ENCODE results near the gene ARID3A.

The ARID3A gene

GRCh38 chr19:964761-965694 is 39.2 kb downstream of the ARID3A start:
- DNase-seq = no peak

GRCh38 chr19:966485-967088 is 40.8 kb downstream of the ARID3A start:
- DNase-seq = no peak

- DNase-seq = no peak
These were observed 44.9 kb downstream of the ARID3A start for GRCh38 chr19:970695-971094.

GRCh38 chr19:971795-972194 is 46.0 kb downstream of the ARID3A start:
- no peak for DNase-seq

GRCh38 chr19:972281-972680 is 46.4 kb downstream of the ARID3A start:
- DNase-seq = no peak

- no peak for DNase-seq
These were observed 48.1 kb downstream of the ARID3A start for GRCh38 chr19:973726-974563.

- DNase-seq = no peak
These were observed 48.9 kb downstream of the ARID3A start for GRCh38 chr19:974564-975257.

- DNase-seq = no peak
These were observed 50.6 kb downstream of the ARID3A start for GRCh38 chr19:976476-976875.

- DNase-seq = no peak
These were observed 51.2 kb downstream of the ARID3A start for GRCh38 chr19:977058-977464.

- DNase-seq = no peak
These were observed 53.5 kb downstream of the ARID3A start for GRCh38 chr19:979318-979741.

- DNase-seq = no peak
These were observed 54.5 kb downstream of the ARID3A start for GRCh38 chr19:980133-980998.

- peak; percentile 43 for DNase-seq
These were observed 56.8 kb downstream of the ARID3A start for GRCh38 chr19:982567-983170.

- DNase-seq = peak; percentile 90
These were observed 58.5 kb downstream of the ARID3A start, which contains the start of gene WDR18 for GRCh38 chr19:984165-984967. WDR18 (plus strand) TSS chr19:984345; CDS start chr19:984354, 9 bp downstream.

GRCh38 chr19:986083-986482 is 60.2 kb downstream of the ARID3A start:
- DNase-seq = no peak

- DNase-seq = no peak
These were observed 62.2 kb downstream of the ARID3A start for GRCh38 chr19:988081-988480.

- DNase-seq = no peak
These were observed 62.7 kb downstream of the ARID3A start for GRCh38 chr19:988510-988909.

GRCh38 chr19:989381-990081 is 63.7 kb downstream of the ARID3A start:
- no peak for DNase-seq

- no peak for DNase-seq
These were observed 64.3 kb downstream of the ARID3A start for GRCh38 chr19:990119-990571.

GRCh38 chr19:990746-991145 is 64.9 kb downstream of the ARID3A start:
- no peak for DNase-seq

All from NCI-H2029 (cell line).